ENCODE results near the gene BLMH. TPM values are rescaled to one million over a fixed set of nuclear protein-coding genes. Genes with fewer than 3 reads are reported as not detected.

Gene BLMH

DNA sequence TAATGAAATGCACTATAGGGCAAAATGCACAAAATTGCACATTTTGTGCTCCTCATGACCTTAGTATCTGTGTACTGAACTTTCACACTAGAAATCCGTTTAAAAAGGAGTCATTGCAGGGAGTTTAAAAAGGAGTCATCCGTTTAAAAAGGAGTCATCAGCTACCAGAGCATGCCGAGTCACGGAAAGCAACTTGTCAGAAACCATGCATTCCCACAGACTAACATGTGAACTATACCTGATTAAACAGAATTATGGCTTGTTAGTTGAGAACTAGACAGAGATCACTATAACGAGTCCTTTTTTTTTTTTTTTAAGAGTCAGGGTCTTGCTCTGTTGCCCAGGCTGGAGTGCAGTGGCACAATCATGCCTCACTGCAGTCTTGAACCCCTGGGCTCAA, 92.1 kb downstream of the BLMH start:
- no peak overlapping the region for H3K14ac ChIP-seq (ENCODE audit: low read length)
- H3K4me3 ChIP-seq (ENCODE audit: low read length in 2 of 2): no peak overlapping the region
- H3K4me2 ChIP-seq (ENCODE audit: insufficient read depth, low read length, poor library complexity, severe bottlenecking): no peak overlapping the region
- no peaks in the 10 kb centered on the region for H3K79me1 ChIP-seq (ENCODE audit: low read depth, low read length)
- no peak overlapping the region for H4K8ac ChIP-seq (ENCODE audit: low read depth, low read length)
- no CpG with 5 or more reads among the region's 5 CpGs for WGBS, 2 donors (ENCODE audit: extremely low coverage in 2 of 2, insufficient read length in 2 of 2, insufficient replicate concordance in 1 of 2)
- H3K27me3 ChIP-seq (ENCODE audit: control insufficient read depth in 3 of 3, insufficient read depth in 3 of 3, low read depth in 1 of 3, low read length in 3 of 3): peaks cover 0 to 2% (median 0%) of the 10 kb centered on the region in 3 experiments
- no peaks in the 10 kb centered on the region for H3K4me1 ChIP-seq (ENCODE audit: control insufficient read depth in 2 of 2, insufficient read depth in 1 of 2, low read depth in 1 of 2, low read length in 2 of 2)
- no peak overlapping the region for H4K91ac ChIP-seq (ENCODE audit: low read depth, low read length, poor library complexity)
- no peak overlapping the region for H2BK5ac ChIP-seq (ENCODE audit: low read length)
- no peak overlapping the region for H2BK120ac ChIP-seq (ENCODE audit: low read depth, low read length)
- no peak overlapping the region for H2BK12ac ChIP-seq (ENCODE audit: low read length)
- H3K36me3 ChIP-seq (replicated peaks in 1 of 2; ENCODE audit: control insufficient read depth in 2 of 2, insufficient read depth in 2 of 2, low read length in 2 of 2): no peaks in the 10 kb centered on the region
- DNase-seq (ENCODE audit: low spot score): no peak
- no peak overlapping the region for H2BK15ac ChIP-seq (ENCODE audit: low read length)
- H3K4ac ChIP-seq (ENCODE audit: low read length): no peak overlapping the region
- H3K9me3 ChIP-seq (replicated peaks in 1 of 2; ENCODE audit: control insufficient read depth in 2 of 2, insufficient read depth in 1 of 2, low read depth in 1 of 2, low read length in 2 of 2): no peaks in the 10 kb centered on the region
- H3K23ac ChIP-seq (ENCODE audit: low read depth, low read length, poor library complexity): no peak overlapping the region
- no peak overlapping the region for H2AFZ ChIP-seq (ENCODE audit: low read length)
- H3K9ac ChIP-seq (ENCODE audit: low read depth, low read length, poor library complexity): no peak overlapping the region
- no peak overlapping the region for H2AK5ac ChIP-seq (ENCODE audit: low read depth, low read length)
- H3K18ac ChIP-seq (ENCODE audit: low read length): no peak overlapping the region
- no peak overlapping the region for H3K27ac ChIP-seq (replicated peaks; ENCODE audit: low read length)

Small RNA genes within 50 kb of the gene (small RNA-seq; reads per million reads assigned to genes)
- gene RF00154 (ENCODE audit: insufficient read depth) (13.0 reads per million, percentile 67 among the genes with 10 or more reads in this experiment), gene RNU6-1267P (ENCODE audit: insufficient read depth) (not detected)
